Activated naive CD4-positive, alpha-beta T cell treated with anti-CD3 and anti-CD28 coated beads, Interleukin-2, amount 10 ng/mL, durations not matched to agents 7 days and 5 days (primary cell): ENCODE data around the gene CEACAM16.

Source experiments
- CTCF ChIA-PET: fragments of 350-600 bp; sonication (Branson Sonifier 250); formaldehyde crosslinking; loops from one replicate; lab custom pipeline; 2021; ENCODE audit warnings: antibody characterized with exemption; lab: Charles Lee
- DNase-seq: peaks from one replicate; pipeline ENCODE4 v3.0.0-alpha.2; 2020
- H3K27ac Mint-ChIP-seq: one replicate; pipeline ENCODE4 v1.8.0; 2021; ENCODE audit warnings: mild to moderate bottlenecking, moderate library complexity, mixed read lengths
- H3K27me3 Mint-ChIP-seq: one replicate; pipeline ENCODE4 v1.8.0; 2021; ENCODE audit warnings: mild to moderate bottlenecking, mixed read lengths
- H3K36me3 Mint-ChIP-seq: one replicate; pipeline ENCODE4 v1.8.0; 2021; ENCODE audit warnings: mixed read lengths
- H3K4me1 Mint-ChIP-seq: one replicate; pipeline ENCODE4 v1.8.0; 2021; ENCODE audit warnings: mixed read lengths
- H3K4me3 Mint-ChIP-seq: one replicate; pipeline ENCODE4 v1.8.0; 2021; ENCODE audit warnings: mild to moderate bottlenecking, moderate library complexity, mixed read lengths
- H3K9me3 Mint-ChIP-seq: one replicate; pipeline ENCODE4 v1.8.0; 2021; ENCODE audit warnings: mixed read lengths

CEACAM16 gene

DNA sequence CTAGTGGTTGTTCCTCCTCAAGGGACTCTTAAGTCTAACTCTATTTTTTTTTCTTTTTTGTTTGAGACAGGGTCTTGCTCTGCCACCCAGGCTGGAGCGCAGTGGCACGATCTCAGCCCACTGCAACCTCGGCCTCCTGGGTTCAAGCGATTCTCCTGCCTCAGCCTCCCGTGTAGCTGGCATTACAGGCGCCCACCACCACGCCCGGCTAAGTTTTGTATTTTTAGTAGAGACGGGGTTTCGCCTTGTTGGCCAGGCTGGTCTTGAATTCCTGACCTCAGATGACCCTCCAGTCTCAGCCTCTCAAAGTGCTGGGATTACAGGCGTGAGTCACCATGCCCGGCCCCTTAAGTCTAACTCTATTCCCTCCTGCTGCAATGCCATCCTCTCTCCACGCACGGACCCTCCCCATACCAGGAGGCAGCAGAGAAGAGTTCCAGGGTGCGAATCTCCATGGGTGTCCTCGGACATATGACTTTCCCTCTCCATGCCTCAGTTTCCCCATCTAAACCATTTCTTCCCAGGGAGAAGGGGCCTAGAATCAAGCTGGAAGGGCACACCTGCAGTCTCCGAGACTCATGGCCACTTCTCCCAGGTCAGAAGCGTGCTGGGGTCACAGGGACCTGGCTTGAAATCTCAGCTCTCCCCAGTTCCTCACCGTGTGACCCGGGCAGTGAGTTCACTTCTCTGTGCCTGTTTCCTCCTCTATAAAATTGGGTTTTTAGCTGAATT, 43.5 kb downstream of the CEACAM16 start:
- Mint-ChIP-seq H3K36me3 (no peaks in the 10 kb centered on the region), H3K4me3 (no peak overlapping the region), H3K27ac (no peak overlapping the region), H3K4me1 (peaks cover 31% of the 10 kb centered on the region), H3K27me3 (peaks cover 42% of the 10 kb centered on the region), H3K9me3 (no peaks in the 10 kb centered on the region)
- CTCF ChIA-PET: interaction anchor here (2.2 kb wide), 1 partner anchor 18 kb away, joined by 9 read pairs; no protein-coding TSS in a partner anchor
- DNase-seq: no peak

DNA sequence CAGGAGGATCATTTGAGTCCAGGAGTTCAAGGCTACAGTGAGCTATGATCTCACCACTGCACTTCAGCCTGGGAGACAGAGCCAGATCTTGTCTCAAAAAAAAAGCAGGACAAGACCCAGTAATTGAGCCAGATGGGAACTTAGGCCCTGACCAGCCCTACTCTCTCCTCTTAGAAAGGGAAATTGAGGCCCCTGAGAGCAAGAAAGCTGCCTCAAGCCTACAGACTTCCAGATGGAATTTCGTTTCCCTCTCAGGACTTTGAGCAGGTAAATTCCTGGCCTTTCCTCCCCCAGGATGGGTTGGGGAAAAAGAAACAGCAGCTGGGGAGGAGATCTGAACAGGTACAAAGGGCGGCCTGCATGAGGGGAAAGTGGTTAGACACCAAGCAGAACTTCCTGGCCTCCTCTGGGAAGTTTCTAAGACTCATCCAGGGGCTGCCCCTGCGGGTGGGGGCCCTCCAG, 46.0 kb downstream of the CEACAM16 start:
- Mint-ChIP-seq H3K27me3 (peaks cover 31% of the 10 kb centered on the region), H3K4me1 (peaks cover 45% of the 10 kb centered on the region), H3K4me3 (no peak overlapping the region), H3K36me3 (peaks cover 10% of the 10 kb centered on the region), H3K9me3 (no peaks in the 10 kb centered on the region), H3K27ac (no peak overlapping the region)
- DNase-seq: no peak
- CTCF ChIA-PET: interaction anchor here (0.7 to 2.2 kb wide), 4 partner anchors 20 to 40 kb away, joined by 3 to 9 read pairs (median 5); no protein-coding TSS in a partner anchor

DNA sequence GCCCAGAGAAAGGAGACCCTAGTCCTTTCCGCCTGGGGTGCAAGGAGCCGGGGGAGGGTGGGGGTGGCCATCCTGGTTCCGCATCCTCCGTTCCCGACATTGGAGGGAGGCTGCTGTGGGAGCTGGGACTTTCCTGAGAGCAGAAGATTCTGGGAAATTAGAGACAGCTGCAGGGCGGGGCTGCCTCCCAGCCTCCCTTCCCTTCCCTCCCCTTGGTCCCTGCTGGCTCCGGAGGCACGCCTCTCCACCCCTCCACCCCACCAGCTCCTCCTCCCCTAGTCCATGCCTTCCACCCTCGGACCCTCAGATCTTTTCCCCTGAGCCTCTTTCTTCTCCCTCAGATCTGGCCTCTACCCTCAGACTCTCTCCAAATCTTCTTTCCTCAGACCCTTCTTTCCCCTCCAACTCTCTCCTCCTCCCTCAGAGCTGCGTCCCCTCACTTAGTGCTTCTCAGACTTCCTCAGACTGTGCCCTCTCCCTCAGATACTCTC, 46.4 kb downstream of the CEACAM16 start:
- H3K4me3 Mint-ChIP-seq: no peak overlapping the region
- H3K27me3 Mint-ChIP-seq: peaks cover 31% of the 10 kb centered on the region
- H3K9me3 Mint-ChIP-seq: no peaks in the 10 kb centered on the region
- no peak for DNase-seq
- H3K36me3 Mint-ChIP-seq: peaks cover 13% of the 10 kb centered on the region
- H3K27ac Mint-ChIP-seq: no peak overlapping the region
- peaks cover 48% of the 10 kb centered on the region for H3K4me1 Mint-ChIP-seq
- CTCF ChIA-PET: interaction anchor here (0.7 to 1.6 kb wide), 2 partner anchors 21 to 25 kb away, joined by 3 to 7 read pairs; no protein-coding TSS in a partner anchor

GRCh38 chr19:44745887-44746600, 47.1 kb downstream of the CEACAM16 start:
- CTCF ChIA-PET: interaction anchor here (0.7 to 1.6 kb wide), 3 partner anchors 11 to 25 kb away, joined by 3 to 7 read pairs (median 3); no protein-coding TSS in a partner anchor
- H3K4me3 Mint-ChIP-seq: peak overlapping the region; percentile 44
- H3K4me1 Mint-ChIP-seq: peaks cover 54% of the 10 kb centered on the region
- no peak for DNase-seq
- peaks cover 17% of the 10 kb centered on the region for H3K36me3 Mint-ChIP-seq
- no peak overlapping the region for H3K27ac Mint-ChIP-seq
- H3K9me3 Mint-ChIP-seq: no peaks in the 10 kb centered on the region
- peaks cover 31% of the 10 kb centered on the region for H3K27me3 Mint-ChIP-seq

DNA sequence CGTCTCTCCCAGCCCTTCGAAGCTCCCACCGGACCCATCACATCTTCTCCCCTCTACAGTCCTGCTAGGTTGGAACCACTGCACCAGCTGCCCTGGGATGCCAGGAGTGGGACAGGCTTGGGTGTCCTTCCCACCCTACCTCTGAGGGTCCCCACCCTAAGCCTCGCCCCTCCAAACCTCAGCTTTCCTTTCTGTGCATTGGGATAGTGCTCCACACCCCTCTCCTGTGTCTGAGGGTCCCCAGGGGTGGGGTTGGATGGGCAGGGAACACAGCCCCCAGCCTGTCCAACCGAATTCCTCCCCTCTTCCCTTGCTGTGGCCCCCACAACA, 47.6 kb downstream of the CEACAM16 start:
- peaks cover 31% of the 10 kb centered on the region for H3K27me3 Mint-ChIP-seq
- no peak for DNase-seq
- CTCF ChIA-PET: interaction anchor here (0.9 kb wide), 1 partner anchor 11 kb away, joined by 3 read pairs; no protein-coding TSS in a partner anchor
- H3K4me1 Mint-ChIP-seq: peaks cover 57% of the 10 kb centered on the region
- H3K9me3 Mint-ChIP-seq: no peaks in the 10 kb centered on the region
- H3K27ac Mint-ChIP-seq: peak overlapping the region; percentile 65
- H3K36me3 Mint-ChIP-seq: peaks cover 20% of the 10 kb centered on the region
- peak overlapping the region; percentile 87 for H3K4me3 Mint-ChIP-seq

DNA sequence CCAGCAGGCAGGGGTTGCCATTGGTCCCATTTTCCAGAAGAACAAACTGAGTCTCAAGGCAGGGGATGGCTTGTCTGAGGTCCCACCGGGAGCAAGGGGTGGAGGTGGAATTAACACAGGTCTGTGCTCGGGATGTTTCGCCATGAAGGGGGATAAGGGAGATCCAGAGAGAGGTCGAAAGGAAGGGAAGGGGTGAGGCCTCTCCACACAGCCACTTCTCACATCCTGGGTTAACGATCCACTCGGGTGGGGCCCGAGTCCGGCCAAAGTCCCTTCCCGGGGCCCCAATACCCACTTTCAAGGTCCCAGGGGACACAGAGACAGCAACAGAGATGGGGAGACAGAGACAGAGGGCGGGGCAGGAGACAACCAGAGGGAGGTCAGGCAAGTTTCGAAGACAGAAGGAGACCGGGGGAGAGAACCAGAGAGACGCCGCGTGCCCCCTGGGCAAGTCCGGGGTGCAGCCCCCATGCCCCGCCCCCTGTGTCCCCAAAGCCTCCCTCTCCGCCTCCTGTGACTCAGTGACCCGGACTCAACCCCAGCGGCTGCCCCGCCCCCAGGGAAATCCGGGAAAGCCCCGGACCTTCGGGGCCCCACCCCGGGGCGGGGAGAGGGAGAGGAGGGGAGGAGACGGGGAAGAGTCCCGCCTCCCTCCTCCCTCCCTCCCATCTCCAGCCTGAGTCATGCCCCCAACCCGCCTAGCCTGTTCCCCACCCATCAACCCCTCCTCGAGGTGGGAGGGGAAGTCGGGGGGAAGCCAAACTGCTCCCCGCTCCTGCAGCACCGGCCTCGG, 48.2 kb downstream of the CEACAM16 start:
- H3K9me3 Mint-ChIP-seq: no peaks in the 10 kb centered on the region
- H3K27ac Mint-ChIP-seq: peak overlapping the region; percentile 92

GRCh38 chr19:44747739-44748425, 48.9 kb downstream of the CEACAM16 start:
- peak overlapping the region; percentile 92 for H3K27ac Mint-ChIP-seq
- peak; percentile 50 for DNase-seq
- H3K4me1 Mint-ChIP-seq: peaks cover 67% of the 10 kb centered on the region
- H3K27me3 Mint-ChIP-seq: peaks cover 27% of the 10 kb centered on the region
- CTCF ChIA-PET: no interaction called here
- peak overlapping the region; percentile 87 for H3K4me3 Mint-ChIP-seq
- no peaks in the 10 kb centered on the region for H3K9me3 Mint-ChIP-seq
- H3K36me3 Mint-ChIP-seq: peaks cover 33% of the 10 kb centered on the region

More for the DNA sequence above, 48.2 kb downstream of the CEACAM16 start:
- Mint-ChIP-seq H3K4me3 (peak overlapping the region; percentile 87), H3K4me1 (peaks cover 61% of the 10 kb centered on the region), H3K27me3 (peaks cover 31% of the 10 kb centered on the region), H3K36me3 (peaks cover 26% of the 10 kb centered on the region)
- peak; percentile 90 for DNase-seq
- CTCF ChIA-PET: interaction anchor here (0.9 kb wide), 1 partner anchor 12 kb away, joined by 3 read pairs; no protein-coding TSS in a partner anchor

DNA sequence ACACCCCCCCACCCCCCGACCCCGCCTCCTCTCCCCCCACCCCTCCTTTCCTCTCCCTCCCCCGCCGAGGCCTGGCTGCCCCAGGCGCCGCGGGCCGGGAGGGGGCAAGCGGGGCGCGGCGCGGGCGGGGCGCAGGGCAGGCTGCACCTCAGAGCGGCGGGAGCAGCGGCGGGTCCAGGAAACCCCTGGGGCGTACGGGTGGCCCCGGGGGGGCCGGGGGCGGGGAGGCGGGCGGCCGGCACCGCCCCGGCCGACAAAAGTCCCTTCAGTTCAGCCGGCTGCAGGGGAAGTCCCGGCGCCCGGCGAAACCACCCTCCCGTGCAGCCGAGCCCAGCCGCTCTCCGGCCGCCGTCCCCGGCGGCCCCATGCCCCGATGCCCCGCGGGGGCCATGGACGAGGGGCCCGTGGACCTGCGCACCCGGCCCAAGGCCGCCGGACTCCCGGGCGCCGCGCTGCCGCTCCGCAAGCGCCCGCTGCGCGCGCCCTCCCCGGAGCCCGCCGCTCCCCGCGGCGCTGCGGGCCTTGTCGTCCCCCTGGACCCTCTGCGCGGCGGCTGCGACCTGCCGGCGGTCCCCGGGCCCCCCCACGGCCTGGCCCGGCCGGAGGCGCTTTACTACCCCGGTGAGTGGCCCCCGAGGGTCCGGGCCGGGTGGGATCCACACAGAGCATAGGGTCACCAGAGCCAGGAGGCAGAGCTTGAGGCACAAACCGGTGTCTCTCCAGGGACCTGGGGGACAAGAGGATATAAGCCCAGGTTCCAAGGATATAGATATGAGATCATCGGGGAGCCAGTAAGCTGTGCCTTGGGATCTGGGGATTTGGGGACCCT, 49.7 kb downstream of the CEACAM16 start, which contains the start of gene BCL3:
BCL3 (plus strand) TSS at position 283 of the 829 bp plus-strand sequence; CDS start at position 366, 83 bp downstream.
- Mint-ChIP-seq H3K4me3 (peak within 1 kb of the TSS; percentile 91), H3K4me1 (peaks cover 72% of the 10 kb centered on the region), H3K36me3 (peaks cover 38% of the 10 kb centered on the region), H3K9me3 (no peaks in the 10 kb centered on the region), H3K27me3 (peaks cover 31% of the 10 kb centered on the region), H3K27ac (peak within 1 kb of the TSS; percentile 92)
- CTCF ChIA-PET: interaction anchor here (1.3 to 1.9 kb wide), 3 partner anchors 20 to 24 kb away, joined by 3 to 15 read pairs (median 10); no protein-coding TSS in a partner anchor
- peak; percentile 82 for DNase-seq

GRCh38 chr19:44749292-44749691, 50.3 kb downstream of the CEACAM16 start:
- H3K36me3 Mint-ChIP-seq: peaks cover 38% of the 10 kb centered on the region
- peaks cover 31% of the 10 kb centered on the region for H3K27me3 Mint-ChIP-seq
- peak overlapping the region; percentile 87 for H3K27ac Mint-ChIP-seq
- peak overlapping the region; percentile 91 for H3K4me3 Mint-ChIP-seq
- CTCF ChIA-PET: interaction anchor here (0.6 to 1.9 kb wide), 4 partner anchors 21 to 60 kb away, joined by 3 to 15 read pairs (median 6); no protein-coding TSS in a partner anchor
- H3K4me1 Mint-ChIP-seq: peaks cover 78% of the 10 kb centered on the region
- DNase-seq: no peak
- no peaks in the 10 kb centered on the region for H3K9me3 Mint-ChIP-seq

DNA sequence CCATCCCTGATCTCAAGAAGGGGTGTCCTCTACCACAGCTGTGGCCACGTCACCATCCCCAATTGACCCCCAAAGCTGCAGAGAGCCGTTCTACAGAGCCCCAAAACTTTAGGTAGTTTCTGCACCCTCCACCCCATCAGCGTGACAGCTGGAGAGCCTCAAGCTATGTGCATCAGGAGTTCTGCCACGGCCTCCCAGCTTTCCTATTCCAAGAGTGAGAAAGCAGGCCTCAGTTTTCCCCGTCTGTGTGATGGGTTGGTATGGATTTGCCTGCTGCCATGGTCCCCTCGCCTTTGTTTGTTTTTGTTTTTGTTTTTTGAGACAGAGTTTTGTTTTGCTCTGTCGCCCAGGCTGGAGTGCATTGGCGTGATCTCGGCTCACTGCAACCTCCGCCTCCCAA, 51.0 kb downstream of the CEACAM16 start:
- Mint-ChIP-seq H3K27me3 (peaks cover 31% of the 10 kb centered on the region), H3K4me3 (peak overlapping the region; percentile 91), H3K4me1 (peaks cover 80% of the 10 kb centered on the region), H3K9me3 (no peaks in the 10 kb centered on the region), H3K27ac (peak overlapping the region; percentile 87), H3K36me3 (peaks cover 42% of the 10 kb centered on the region)
- DNase-seq: no peak
- CTCF ChIA-PET: interaction anchor here (1.3 to 1.9 kb wide), 3 partner anchors 21 to 26 kb away, joined by 3 to 15 read pairs (median 10); no protein-coding TSS in a partner anchor

DNA sequence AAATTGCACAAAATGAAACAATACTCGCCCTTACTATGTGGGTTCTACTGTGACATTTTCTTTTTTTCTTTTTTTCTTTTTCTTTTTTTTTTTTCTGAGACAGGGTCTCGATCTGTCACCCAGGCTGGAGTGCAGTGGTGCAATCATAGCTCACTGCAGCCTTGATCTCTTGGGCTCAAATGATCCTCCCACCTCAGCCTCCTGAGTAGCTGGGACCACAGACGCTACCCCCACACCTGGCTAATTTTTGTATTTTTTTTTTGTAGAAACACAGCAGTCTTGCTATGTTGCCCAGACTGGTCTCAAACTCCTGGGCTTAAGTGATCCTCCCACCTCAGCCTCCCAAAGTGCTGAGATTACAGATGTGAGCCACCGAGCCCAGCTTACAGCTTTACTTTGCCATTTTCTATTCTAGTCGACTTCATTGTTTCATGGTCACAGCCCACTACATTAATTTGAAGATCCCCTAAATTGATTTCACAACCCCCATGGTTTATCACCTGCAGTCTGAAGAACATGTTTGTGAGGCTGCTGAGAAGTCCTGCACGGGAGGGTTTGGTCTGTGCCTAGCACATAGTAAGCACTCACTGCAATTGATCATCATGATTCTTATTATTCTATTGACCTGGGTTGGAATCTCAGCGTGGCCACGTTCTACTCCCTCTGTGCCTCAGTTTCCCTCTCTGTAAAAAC, 53.3 kb downstream of the CEACAM16 start:
- Mint-ChIP-seq H3K4me3 (peak overlapping the region; percentile 91), H3K36me3 (peaks cover 52% of the 10 kb centered on the region), H3K27ac (peak overlapping the region; percentile 97), H3K4me1 (peaks cover 79% of the 10 kb centered on the region), H3K9me3 (no peaks in the 10 kb centered on the region), H3K27me3 (peaks cover 11% of the 10 kb centered on the region)
- DNase-seq: no peak
- CTCF ChIA-PET: interaction anchor here (3.4 kb wide), 2 partner anchors 19 to 29 kb away, joined by 16 to 19 read pairs; no protein-coding TSS in a partner anchor
